Endodermal cell (in vitro differentiated cells): ENCODE results near the gene FAS. TPM values are rescaled to one million over a fixed set of nuclear protein-coding genes. Genes with fewer than 3 reads are reported as not detected.

ENCODE experiments used
- DNase-seq: peaks from one replicate; pipeline ENCODE4 v3.0.0-alpha.2; 2017
- H3K27ac ChIP-seq: 2 replicates; pipeline ENCODE4 v1.5.1; 2013; ENCODE audit warnings: mild to moderate bottlenecking, low read depth, low read length, moderate library complexity
- H3K27me3 ChIP-seq: 2 replicates; pipeline ENCODE4 v1.6.1; 2013; ENCODE audit warnings: mild to moderate bottlenecking, low read length, moderate library complexity; ENCODE audit not compliant: insufficient read depth, control insufficient read depth, poor library complexity, severe bottlenecking
- H3K36me3 ChIP-seq: 2 replicates; pipeline ENCODE4 v1.7.0; 2013; ENCODE audit warnings: mild to moderate bottlenecking, low read length, moderate library complexity; ENCODE audit not compliant: control insufficient read depth, insufficient read depth
- H3K4me1 ChIP-seq: one replicate; pipeline ENCODE4 v1.7.0; 2013; ENCODE audit warnings: low read length; ENCODE audit not compliant: control insufficient read depth, insufficient read depth
- H3K4me3 ChIP-seq: 2 replicates; pipeline ENCODE4 v1.5.1; 2013; ENCODE audit warnings: mild to moderate bottlenecking, low read length, moderate library complexity
- H3K9ac ChIP-seq: 2 replicates; pipeline ENCODE4 v1.6.1; 2013; ENCODE audit warnings: mild to moderate bottlenecking, low read length, moderate library complexity; ENCODE audit not compliant: poor library complexity, severe bottlenecking; ENCODE audit errors: extremely low read depth
- H3K9me3 ChIP-seq: 2 replicates; pipeline ENCODE4 v1.6.1; 2013; ENCODE audit warnings: mild to moderate bottlenecking, low read length, moderate library complexity; ENCODE audit not compliant: control insufficient read depth
- H3K27ac Mint-ChIP-seq: 2 replicates; pipeline ENCODE4 v1.8.0; 2020; ENCODE audit warnings: mixed read lengths
- H3K27me3 Mint-ChIP-seq: 2 replicates; pipeline ENCODE4 v1.8.0; 2021; ENCODE audit warnings: mild to moderate bottlenecking, mixed read lengths; ENCODE audit not compliant: insufficient read depth
- H3K36me3 Mint-ChIP-seq: 2 replicates; pipeline ENCODE4 v1.8.0; 2020; ENCODE audit warnings: low read depth, mixed read lengths
- H3K4me1 Mint-ChIP-seq: 2 replicates; pipeline ENCODE4 v1.8.0; 2020; ENCODE audit warnings: mixed read lengths
- H3K4me3 Mint-ChIP-seq: 2 replicates; pipeline ENCODE4 v1.8.0; 2020; ENCODE audit warnings: mild to moderate bottlenecking, moderate library complexity, mixed read lengths
- H3K9me3 Mint-ChIP-seq: 2 replicates; pipeline ENCODE4 v1.8.0; 2020; ENCODE audit warnings: mild to moderate bottlenecking, mixed read lengths
- WGBS, 2 experiments: methylation state at CpG; one replicate each; pipeline versions ENCODE4 v1.1.5 to v1.1.7; 2013; ENCODE audit warnings: missing lambda C conversion rate in 2 of 2, mixed read lengths in 1 of 2; ENCODE audit not compliant: insufficient coverage in 1 of 2, insufficient read length in 1 of 2; 5-methylcytosine and 5-hydroxymethylcytosine counted together
- long read RNA-seq, 4 experiments: library from polyadenylated mRNA in 2 of 4; library from RNA in 1 of 4; library from capped mRNA in 1 of 4; stranded (forward) in 3 of 4; unstranded in 1 of 4; transcript quantifications; one replicate each; pipeline ENCODE4 v2.0.0, GENCODE V29; 2020 to 2021; ENCODE audit warnings: inconsistent platforms in 1 of 4
- polyA plus RNA-seq, 2 experiments: library from polyadenylated mRNA; stranded (reverse); fragments of 50-300 nt; gene quantifications; one replicate each; pipeline ENCODE4 v1.2.3, GENCODE V29; 2013
- total RNA-seq, 2 donors: library from RNA; stranded (reverse); fragmentation: NEBNext Ultra II Directional in 1 of 2; extraction: Animal tissue kit (Norgen Biotek cat#: 25700) in 1 of 2; gene quantifications; 2 replicates in 1 of 2; 3 replicates in 1 of 2; pipeline ENCODE4 v1.2.1, GENCODE V29; 2021
- TF ChIP-seq, protein P1 (sequence below): fragments of 200-600 bp; sonication (generic); conservative IDR thresholded peaks from 2 replicates; pipeline ENCODE4 v1.5.0; 2021; ENCODE audit warnings: antibody characterized with exemption, mild to moderate bottlenecking

Gene FAS
- under 1 TPM in 1 of 2 donors, not detected in 1; 0.95 TPM for total RNA-seq
- 6.3 TPM for polyA plus RNA-seq (2013, experiment 1 of 2)
- polyA plus RNA-seq (2013, experiment 2 of 2): 6.9 TPM
- long read RNA-seq, experiment 1: 0 reads
- long read RNA-seq, experiment 2: 0 reads
- long read RNA-seq, experiment 3, partial matches to known transcripts: 0 of 4 reads
- long read RNA-seq, experiment 3, other reads (novel, unspliced or antisense): 0 of 4 reads
- long read RNA-seq, experiment 4: 0 reads

DNA sequence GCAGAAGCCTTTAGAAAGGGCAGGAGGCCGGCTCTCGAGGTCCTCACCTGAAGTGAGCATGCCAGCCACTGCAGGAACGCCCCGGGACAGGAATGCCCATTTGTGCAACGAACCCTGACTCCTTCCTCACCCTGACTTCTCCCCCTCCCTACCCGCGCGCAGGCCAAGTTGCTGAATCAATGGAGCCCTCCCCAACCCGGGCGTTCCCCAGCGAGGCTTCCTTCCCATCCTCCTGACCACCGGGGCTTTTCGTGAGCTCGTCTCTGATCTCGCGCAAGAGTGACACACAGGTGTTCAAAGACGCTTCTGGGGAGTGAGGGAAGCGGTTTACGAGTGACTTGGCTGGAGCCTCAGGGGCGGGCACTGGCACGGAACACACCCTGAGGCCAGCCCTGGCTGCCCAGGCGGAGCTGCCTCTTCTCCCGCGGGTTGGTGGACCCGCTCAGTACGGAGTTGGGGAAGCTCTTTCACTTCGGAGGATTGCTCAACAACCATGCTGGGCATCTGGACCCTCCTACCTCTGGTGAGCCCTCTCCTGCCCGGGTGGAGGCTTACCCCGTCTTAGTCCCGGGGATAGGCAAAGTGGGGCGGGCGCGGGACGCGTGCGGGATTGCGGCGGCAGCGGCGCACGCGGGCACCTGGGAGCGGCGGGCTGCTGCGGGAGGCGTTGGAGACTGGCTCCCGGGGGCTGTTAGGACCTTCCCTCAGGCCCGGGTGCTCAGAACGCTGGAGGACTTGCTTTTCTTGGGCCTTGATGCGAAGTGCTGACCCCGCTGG, at the start of gene FAS:
FAS (plus strand) TSS at position 415 of the 777 bp plus-strand sequence; CDS start at position 494, 79 bp downstream.
- H3K9ac ChIP-seq: peak within 1 kb of the TSS; percentile 21
- Mint-ChIP-seq H3K4me1 (peaks cover 1% of the 10 kb centered on the region), H3K4me3 (peak within 1 kb of the TSS; percentile 74), H3K27me3 (peaks cover 48% of the 10 kb centered on the region), H3K36me3 (no peaks in the 10 kb centered on the region), H3K27ac (no peak within 1 kb of the TSS), H3K9me3 (no peaks in the 10 kb centered on the region)
- H3K4me1 ChIP-seq: no peaks in the 10 kb centered on the region
- TF ChIP-seq, protein P1, sequence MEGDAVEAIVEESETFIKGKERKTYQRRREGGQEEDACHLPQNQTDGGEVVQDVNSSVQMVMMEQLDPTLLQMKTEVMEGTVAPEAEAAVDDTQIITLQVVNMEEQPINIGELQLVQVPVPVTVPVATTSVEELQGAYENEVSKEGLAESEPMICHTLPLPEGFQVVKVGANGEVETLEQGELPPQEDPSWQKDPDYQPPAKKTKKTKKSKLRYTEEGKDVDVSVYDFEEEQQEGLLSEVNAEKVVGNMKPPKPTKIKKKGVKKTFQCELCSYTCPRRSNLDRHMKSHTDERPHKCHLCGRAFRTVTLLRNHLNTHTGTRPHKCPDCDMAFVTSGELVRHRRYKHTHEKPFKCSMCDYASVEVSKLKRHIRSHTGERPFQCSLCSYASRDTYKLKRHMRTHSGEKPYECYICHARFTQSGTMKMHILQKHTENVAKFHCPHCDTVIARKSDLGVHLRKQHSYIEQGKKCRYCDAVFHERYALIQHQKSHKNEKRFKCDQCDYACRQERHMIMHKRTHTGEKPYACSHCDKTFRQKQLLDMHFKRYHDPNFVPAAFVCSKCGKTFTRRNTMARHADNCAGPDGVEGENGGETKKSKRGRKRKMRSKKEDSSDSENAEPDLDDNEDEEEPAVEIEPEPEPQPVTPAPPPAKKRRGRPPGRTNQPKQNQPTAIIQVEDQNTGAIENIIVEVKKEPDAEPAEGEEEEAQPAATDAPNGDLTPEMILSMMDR: no peak
- DNase-seq: peak; percentile 84
- peak within 1 kb of the TSS; percentile 90 for H3K4me3 ChIP-seq
- WGBS, 2 experiments: 2 to 4% methylated on average over 11 to 51 of the region's 51 CpGs
- peaks cover 57% of the 10 kb centered on the region for H3K27me3 ChIP-seq
- H3K27ac ChIP-seq: peak within 1 kb of the TSS; percentile 34
- H3K36me3 ChIP-seq: no peaks in the 10 kb centered on the region
- H3K9me3 ChIP-seq: no peaks in the 10 kb centered on the region

GRCh38 chr10:88941026-88941425, 49.6 kb upstream of the FAS start:
- no peaks in the 10 kb centered on the region for H3K27me3 Mint-ChIP-seq
- DNase-seq: no peak
- TF ChIP-seq, protein P1: no peak
- H3K9me3 Mint-ChIP-seq: no peaks in the 10 kb centered on the region
- Histone ChIP-seq H3K9me3 (no peaks in the 10 kb centered on the region), H3K4me3 (no peak overlapping the region), H3K9ac (no peak overlapping the region), H3K36me3 (no peaks in the 10 kb centered on the region), H3K27ac (no peak overlapping the region), H3K27me3 (no peaks in the 10 kb centered on the region), H3K4me1 (no peaks in the 10 kb centered on the region)
- H3K36me3 Mint-ChIP-seq: no peaks in the 10 kb centered on the region
- 79 to 85% methylated on average over 6 of the region's 6 CpGs for WGBS, 2 experiments
- no peak overlapping the region for H3K4me3 Mint-ChIP-seq
- H3K27ac Mint-ChIP-seq: no peak overlapping the region
- no peaks in the 10 kb centered on the region for H3K4me1 Mint-ChIP-seq

GRCh38 chr10:88943778-88944177, 46.8 kb upstream of the FAS start:
- H3K9ac ChIP-seq: no peak overlapping the region
- no peak overlapping the region for H3K4me3 Mint-ChIP-seq
- no peaks in the 10 kb centered on the region for H3K9me3 ChIP-seq
- no peaks in the 10 kb centered on the region for H3K36me3 ChIP-seq
- no peaks in the 10 kb centered on the region for H3K9me3 Mint-ChIP-seq
- H3K27ac ChIP-seq: no peak overlapping the region
- TF ChIP-seq, protein P1: no peak
- no peaks in the 10 kb centered on the region for H3K36me3 Mint-ChIP-seq
- no peaks in the 10 kb centered on the region for H3K4me1 ChIP-seq
- no peaks in the 10 kb centered on the region for H3K27me3 ChIP-seq
- no peak overlapping the region for H3K4me3 ChIP-seq
- H3K27ac Mint-ChIP-seq: no peak overlapping the region
- no peaks in the 10 kb centered on the region for H3K27me3 Mint-ChIP-seq
- no peaks in the 10 kb centered on the region for H3K4me1 Mint-ChIP-seq
- no peak for DNase-seq
- 90 to 100% methylated on average over 2 to 3 of the region's 3 CpGs for WGBS, 2 experiments
